Stimulated activated naive CD4-positive, alpha-beta T cell treated with Interleukin-2 at 50 U/mL for 16 hours (primary cell): ENCODE measurements around the gene BAIAP3.

Source experiments
- DNase-seq: peaks from one replicate; lab custom pipeline; 2025; lab: John Stamatoyannopoulos, UW

The BAIAP3 gene

GRCh38 chr16:1346422-1347285, 13.2 kb downstream of the BAIAP3 start:
- DNase-seq: no peak

- no peak for DNase-seq
Measured at GRCh38 chr16:1347286-1347855, 13.9 kb downstream of the BAIAP3 start.

- DNase-seq: no peak
Measured at GRCh38 chr16:1347962-1348361, 14.5 kb downstream of the BAIAP3 start.

- no peak for DNase-seq
Measured at GRCh38 chr16:1348441-1348840, 15.0 kb downstream of the BAIAP3 start.

DNA sequence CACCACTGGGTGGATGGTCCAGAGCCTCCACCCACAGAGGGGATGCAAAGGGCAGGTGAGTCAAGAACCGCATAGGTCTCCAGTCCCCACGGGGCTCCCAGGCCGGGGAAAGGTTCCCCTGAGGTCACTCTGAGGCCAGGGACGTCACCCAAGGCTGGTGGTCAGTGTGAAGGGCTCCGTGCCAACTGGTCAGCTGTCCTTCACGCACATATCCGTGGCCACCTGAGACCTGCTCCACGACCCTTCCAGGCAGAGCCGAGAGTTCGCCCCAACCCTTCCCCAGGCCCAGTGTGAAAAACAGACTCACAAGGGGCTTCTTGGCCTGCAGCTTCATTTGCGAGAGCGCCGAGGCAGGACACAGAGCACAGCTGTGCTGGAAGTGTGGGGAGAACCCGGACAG, 15.5 kb downstream of the BAIAP3 start:
- DNase-seq: no peak

DNA sequence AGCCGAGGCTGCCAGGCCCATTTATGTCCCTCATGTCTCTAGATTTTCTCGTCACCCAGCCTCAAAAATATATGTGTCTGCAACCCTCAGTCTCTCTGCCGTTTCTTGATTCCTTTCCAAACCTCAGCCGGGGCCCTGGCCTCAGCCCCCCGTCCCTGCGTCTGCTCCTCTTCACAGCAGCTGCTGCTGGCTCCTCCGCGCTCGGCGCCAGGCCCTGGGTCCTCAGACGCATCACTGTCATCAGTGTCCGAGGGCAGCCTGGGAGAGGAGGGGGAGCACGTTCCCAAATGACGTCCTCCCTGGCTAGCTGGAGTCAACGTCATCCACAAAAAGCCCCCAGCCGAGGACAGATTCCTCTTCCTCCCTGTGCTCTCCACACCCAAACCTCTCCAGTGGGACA, 15.9 kb downstream of the BAIAP3 start:
- no peak for DNase-seq

GRCh38 chr16:1349951-1350350, 16.5 kb downstream of the BAIAP3 start:
- no peak for DNase-seq

- no peak for DNase-seq
Measured at GRCh38 chr16:1350691-1351090, 17.2 kb downstream of the BAIAP3 start.

- DNase-seq: no peak
Measured at GRCh38 chr16:1351215-1351581, 17.8 kb downstream of the BAIAP3 start.

DNA sequence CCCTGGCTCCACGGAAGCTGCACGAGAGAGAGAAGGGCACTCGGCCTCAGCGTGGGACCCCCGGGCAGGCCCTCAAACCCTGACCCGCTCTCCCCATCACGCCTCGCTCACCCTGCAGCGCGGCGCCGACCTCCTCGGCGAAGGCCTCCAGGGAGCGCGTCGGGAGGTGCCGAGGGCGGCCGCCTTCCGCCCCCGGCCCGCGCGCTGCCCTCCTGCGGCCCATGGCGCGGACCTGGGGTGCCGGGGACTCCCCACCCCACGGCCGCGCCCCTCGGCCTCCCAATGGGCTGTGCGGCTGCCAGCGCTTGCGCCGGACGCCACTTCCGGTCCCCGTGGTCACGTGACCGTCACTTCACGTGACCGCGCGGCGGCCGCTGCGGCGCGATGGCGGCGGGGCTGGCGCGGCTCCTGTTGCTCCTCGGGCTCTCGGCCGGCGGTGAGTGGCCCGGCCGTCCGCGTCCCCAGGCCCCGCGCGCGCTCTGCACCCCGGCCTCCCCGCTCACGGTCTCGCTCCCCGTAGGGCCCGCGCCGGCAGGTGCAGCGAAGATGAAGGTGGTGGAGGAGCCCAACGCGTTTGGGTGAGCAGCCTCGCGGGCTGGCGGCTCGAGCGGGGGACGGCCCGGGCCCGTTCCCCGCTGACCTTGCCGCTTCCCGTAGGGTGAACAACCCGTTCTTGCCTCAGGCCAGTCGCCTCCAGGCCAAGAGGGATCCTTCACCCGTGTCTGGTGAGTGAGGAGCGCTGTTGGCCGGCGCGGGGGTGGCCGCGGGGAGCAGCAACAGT, 18.3 kb downstream of the BAIAP3 start, which contains the start of the genes GNPTG and TSR3:
GNPTG (plus strand) TSS at position 350 of the 781 bp plus-strand sequence; CDS start at position 385, 35 bp downstream.
TSR3 (minus strand) TSS at position 297 of the 781 bp plus-strand sequence; CDS start at position 223, 74 bp downstream.
- DNase-seq: peak; percentile 76

GRCh38 chr16:1354815-1355540, 21.5 kb downstream of the BAIAP3 start:
- no peak for DNase-seq

DNA sequence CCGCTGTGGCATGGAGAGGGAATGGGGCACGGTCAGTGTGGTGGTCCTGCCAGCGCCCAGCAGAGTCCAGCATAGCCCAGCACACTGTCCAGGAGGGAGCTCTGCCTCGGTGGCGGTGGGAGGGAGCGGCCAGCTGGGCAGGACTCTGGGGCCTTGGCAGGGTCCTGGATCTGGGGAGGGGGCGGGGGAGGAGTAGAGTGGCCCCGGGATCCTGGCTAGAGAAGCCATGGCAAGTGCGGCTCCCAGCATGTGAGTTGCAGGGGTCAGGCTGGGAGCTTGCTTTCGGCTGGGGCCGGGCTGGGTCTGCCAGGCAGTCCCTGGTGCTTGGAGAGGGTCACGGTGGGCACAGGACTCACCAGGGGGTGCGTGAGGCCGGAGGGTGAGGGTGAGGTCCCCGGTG, 22.1 kb downstream of the BAIAP3 start:
- DNase-seq: no peak

DNA sequence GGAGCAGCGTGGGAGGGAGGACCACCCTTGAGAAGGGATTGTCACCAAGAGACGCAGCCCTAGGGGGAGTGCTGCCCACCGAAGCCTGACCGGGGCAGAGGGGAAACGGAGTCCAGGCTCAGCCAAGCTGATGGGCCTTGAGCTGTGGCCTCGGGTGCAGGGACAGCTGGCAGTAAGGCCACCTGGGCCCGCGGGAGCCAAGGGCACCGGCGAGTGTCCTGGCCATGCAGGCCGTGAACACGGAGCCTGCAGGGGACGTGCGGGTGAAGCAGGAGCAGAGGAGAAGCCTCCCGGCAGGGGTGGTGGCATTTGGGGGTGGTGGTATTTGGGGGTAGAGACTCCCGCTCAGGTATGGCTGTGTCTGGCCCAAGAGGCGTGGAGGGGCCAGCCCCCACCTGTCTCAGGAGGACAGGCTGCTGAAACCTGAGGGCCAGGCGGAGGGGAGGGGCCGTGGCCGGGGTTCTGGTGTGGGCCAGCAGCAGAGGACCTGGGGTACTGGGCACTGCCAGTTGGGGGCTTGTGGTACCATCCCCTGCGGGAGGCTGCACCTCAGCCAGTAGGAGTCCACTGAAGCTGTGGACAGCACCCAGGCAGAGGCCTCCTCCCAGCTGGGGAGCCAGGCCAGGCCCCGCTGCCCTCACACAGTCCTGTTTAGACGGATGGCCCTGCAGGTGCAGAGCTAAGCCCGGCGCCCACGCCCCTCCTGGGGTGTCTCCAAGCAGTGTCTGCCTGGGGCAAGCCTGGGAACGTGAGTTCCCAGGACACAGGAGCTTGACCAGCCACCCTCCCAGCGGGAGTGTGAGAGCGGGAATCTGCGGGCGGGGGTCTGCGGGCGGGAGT, 22.8 kb downstream of the BAIAP3 start:
- DNase-seq: no peak

GRCh38 chr16:1357906-1358566, 24.6 kb downstream of the BAIAP3 start:
- no peak for DNase-seq

DNA sequence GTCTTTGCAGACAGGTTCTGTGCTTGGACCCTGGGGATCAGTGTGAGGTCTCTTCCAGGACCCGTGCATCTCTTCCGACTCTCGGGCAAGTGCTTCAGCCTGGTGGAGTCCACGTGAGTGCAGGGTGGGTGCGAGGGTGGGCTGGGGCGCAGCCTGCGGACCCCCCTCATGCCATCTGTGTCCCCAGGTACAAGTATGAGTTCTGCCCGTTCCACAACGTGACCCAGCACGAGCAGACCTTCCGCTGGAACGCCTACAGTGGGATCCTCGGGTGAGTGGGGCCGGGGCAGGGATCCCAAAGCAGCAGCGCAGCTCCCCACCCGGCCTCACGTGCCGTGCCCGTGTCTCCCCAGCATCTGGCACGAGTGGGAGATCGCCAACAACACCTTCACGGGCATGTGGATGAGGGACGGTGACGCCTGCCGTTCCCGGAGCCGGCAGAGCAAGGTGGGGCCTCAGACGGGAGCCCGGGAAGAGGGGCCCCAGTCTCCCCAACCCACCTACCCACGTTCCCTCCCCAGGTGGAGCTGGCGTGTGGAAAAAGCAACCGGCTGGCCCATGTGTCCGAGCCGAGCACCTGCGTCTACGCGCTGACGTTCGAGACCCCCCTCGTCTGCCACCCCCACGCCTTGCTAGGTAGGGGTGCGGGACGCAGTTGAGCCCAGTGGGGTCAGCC, 28.4 kb downstream of the BAIAP3 start:
- no peak for DNase-seq

- DNase-seq: no peak
Measured at GRCh38 chr16:1362807-1363206, 29.4 kb downstream of the BAIAP3 start.

DNA sequence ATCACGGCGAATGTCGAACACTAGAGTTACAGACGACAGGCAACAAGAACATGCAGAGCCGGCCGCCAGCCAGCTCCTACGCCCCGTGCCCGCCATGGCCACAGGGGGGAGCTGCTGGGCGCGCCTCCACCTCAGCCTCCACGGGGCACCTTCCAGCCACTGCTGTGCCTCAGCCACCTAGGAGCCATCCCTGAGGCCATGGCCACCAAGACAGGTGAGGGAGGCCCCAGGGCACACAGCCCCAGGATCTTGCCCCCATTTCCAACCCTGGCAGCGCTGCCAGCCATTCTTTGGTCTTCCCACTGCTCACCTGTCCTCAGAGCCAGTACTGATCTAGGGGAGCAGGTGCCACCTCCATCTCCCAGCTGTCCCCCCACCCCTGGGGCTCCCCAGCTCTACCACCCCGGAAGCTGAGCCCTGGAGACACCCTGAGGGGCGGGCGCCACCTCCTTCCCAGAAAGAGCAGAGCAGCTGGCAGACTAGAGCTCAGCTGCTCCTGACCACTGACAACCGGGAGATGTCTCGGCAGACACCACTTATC, 30.1 kb downstream of the BAIAP3 start:
- DNase-seq: peak; percentile 58

DNA sequence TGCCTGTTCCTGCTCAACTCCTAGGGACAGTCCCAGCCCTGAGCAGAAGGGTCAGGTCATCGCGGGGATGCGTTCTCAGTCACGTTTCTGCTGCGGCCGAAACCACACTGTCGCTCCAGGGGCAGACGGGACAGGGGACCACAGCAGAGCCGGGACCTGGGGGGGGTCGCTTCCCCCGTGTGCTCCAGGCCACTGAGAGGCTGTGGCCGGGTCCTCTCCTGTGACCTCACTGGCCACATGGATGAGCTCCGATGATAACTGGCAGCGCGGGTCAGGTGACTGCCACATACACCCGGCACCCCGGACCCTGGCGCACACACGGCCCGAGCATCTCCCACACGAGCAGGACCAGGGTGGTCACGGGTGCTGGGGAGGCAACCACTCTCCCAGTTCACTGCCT, 31.1 kb downstream of the BAIAP3 start:
- no peak for DNase-seq

DNA sequence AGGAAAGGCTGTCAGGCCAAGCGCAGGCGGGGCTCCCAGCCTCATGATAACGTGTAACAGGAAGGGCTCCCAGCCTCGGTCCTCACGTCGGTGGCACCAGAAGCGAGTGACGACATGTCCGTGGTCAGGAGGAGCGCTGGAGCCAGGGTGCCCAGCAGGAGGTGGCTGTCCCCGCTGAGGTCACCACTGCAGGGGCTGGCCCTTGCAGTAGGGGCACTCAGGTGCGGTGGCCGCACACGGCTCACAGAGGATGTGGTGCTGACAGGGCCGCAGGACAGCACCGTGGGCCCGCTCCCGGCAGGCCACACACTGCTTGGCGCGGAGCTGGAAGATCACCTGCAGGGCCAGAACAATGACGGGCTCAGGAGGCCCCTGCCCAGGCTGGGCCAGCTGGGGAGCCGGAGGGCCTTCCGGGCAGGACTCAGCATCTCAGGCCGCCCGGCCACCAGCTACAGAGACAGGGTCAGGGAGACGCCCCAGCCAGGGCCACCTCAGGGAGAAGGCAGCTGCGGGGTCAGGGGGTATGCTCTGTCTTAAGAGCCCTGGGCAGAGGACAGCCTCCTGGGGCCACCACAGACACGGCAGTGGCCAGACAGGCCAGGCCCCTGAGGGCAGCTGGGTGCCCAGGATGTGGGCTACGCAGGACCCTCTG, 32.7 kb downstream of the BAIAP3 start:
- no peak for DNase-seq
